Jurkat, Clone E6-1 (cell line): ENCODE measurements around the gene PDGFC.
"Not testable (repeated sequence)": the region's sequence is repeated elsewhere in the genome, so short reads cannot be mapped to it uniquely, and the experiment has no call there.

Experiments used
- DNase-seq: peaks from one replicate; pipeline ENCODE4 v3.0.0-alpha.2; 2011; ENCODE audit warnings: low read depth, low spot score
- H3K4me3 ChIP-seq: 2 replicates; pipeline ENCODE4 v1.5.1; 2011; ENCODE audit warnings: mild to moderate bottlenecking, low read length, control low read depth, moderate library complexity

PDGFC gene

DNA sequence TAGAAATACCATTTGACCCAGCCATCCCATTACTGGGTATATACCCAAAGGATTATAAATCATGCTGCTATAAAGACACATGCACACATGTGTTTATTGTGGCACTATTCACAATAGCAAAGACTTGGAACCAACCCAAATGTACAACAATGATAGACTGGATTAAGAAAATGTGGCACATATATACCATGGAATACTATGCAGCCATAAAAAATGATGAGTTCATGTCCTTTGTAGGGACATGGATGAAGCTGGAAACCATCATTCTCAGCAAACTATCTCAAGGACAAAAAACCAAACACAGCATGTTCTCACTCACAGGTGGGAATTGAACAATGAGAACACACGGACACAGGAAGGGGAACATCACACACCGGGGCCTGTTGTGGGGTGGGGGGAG, 39.2 kb downstream of the PDGFC start:
- not testable (repeated sequence) for H3K4me3 ChIP-seq, DNase-seq

DNA sequence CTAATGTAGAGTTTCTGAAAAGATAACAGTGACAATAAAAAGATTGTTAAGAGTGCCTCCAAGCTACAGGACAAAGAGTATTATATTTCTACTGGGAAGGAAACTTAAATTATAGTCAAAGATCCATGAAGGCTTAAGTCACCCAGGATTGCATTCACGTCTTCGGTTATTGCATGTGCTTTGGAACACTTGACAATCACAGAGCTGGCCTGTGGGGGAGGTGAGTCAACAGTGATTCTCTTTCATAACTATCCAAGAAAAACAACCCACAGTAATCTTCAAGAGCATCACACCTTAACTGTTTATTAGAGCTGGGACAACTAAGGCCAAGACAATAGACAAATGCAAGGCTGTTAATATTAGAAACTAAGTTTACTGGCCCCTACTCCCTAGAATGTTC, 40.3 kb downstream of the PDGFC start:
- no peak overlapping the region for H3K4me3 ChIP-seq
- DNase-seq, result no peak

DNA sequence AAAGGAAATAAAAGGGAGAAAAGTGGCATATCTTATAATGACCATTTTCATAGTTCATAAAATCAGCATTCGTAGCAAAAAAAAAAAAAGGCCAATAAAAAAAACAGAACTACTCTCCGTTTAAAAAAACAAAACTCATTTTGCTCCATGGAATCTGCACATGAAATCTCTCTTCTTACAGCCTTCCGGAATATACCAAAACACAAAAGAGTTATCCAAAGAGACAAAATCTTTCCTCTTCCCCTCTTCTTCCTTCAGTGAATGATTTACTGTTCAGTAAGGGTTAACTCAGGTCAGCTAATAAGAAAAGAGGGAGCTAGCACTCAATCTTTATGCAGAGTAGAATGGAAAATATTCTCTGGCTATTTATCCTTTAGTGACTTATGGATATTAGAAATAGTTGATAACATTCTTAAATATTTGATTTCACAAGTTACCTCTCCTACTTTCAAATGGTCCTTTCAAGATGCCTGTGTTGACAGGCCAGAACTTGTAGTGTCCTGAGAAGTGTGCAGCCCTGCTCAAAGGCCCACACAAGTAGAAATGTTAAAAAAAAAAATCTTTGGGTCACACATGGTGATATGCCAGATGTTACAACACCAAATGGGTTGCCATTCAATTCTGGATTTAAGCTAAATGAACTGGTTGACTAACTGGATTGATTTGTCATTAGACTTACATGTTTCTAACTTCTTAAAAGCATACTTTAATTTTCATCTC, 42.1 kb downstream of the PDGFC start:
- DNase-seq, result no peak
- no peak overlapping the region for H3K4me3 ChIP-seq

DNA sequence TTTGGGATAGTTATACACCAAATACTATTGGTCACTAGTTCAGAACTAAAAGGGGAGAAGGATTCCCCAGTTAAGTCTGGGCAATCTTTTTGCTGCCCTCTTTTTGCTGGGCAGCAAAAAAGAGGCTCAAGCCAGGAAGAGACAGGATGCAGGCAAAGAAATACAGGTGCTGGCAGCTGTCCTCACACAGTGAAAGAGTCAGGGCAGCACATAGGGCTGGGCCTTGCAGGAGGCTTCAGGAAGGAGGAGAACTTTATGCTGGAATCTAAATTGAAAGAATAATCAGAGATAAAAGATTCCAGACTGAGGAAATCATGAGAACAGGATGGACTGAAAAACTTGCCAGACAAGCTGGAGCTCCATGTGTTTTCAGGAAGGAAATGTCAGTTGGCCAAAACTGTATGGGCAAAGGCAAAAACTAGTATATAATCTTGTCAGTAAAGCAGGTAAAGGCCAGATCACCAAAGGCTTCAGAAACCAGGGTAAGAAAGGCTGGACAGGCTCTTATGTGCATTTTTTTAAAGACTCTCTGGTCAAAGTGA, 46.8 kb downstream of the PDGFC start:
- no peak for DNase-seq
- no peak overlapping the region for H3K4me3 ChIP-seq

DNA sequence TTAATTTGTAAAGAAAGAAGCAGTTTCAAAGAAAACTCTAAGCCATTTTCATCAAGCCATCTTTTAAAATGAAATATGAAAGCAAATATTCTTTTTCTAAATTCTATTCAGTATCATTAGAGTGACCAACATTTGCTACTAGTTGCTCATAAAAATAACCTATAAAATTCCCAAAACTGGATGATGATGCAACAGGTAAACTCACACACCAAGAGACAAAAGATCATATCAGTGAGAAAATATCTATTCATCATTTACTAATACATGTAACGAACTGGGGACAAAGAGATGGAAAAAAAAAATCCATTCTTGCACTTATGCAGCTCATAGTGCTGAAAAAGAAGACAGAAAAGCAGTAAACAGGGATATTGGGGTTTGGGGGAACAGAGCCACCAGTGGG, 48.1 kb downstream of the PDGFC start:
- no peak for DNase-seq
- no peak overlapping the region for H3K4me3 ChIP-seq

DNA sequence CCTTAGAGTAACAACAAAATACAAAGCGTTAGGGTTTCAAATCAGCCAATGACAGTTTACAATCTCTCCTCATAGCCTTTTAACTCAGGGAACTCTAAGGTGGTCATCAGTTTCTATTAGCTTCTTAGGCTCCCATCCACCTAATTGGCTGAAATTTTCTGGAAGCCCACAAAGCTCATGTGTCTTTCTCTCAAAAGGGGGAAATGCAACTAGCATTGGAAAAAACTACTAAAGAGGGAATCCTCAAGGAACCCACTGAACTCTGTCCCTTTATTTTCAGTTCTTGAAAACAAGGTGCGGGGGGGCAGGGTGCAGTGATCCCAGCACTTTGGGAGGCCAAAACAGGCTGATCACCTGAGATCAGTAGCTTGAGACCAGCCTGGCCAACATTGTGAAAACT, 56.4 kb downstream of the PDGFC start:
- no peak overlapping the region for H3K4me3 ChIP-seq
- no peak for DNase-seq

DNA sequence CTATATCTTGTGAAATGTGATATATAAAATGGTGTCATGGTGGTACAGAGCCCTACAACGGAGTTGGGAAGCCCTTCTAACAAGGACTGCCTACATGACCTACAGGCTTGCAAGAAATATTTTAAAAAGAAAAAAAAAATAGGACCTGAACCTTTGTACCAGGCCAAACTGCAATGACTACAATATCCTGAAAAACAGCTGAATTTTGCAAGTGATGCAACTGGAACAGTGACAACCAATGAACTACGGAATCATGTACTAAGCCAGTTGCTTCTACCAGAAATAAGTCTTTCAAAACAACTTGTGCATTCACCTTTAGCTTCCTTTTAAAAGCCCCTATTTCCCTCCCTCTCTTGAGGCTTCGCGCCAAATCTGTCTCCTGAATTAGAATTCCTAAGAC, 58.4 kb downstream of the PDGFC start:
- H3K4me3 ChIP-seq, result no peak overlapping the region
- DNase-seq, result no peak

DNA sequence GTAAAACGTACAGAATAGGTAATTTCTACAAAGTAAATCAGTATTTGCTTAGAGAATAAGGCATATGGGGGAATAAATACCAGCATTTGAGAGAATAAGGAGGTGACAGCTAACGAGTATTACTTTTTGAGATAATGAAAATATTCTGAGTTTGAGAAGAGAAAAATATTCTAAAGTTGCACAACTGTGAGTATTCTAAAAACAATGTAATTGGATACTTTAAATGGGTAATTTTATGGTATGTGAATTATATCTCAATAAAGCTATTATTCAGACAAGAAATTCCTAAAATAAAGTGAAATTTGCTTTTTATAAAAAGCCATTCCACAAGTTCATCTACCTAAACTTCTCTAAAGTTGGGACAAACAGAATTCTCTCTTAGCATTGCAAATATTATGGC, 62.6 kb downstream of the PDGFC start:
- no peak overlapping the region for H3K4me3 ChIP-seq
- DNase-seq, result no peak

DNA sequence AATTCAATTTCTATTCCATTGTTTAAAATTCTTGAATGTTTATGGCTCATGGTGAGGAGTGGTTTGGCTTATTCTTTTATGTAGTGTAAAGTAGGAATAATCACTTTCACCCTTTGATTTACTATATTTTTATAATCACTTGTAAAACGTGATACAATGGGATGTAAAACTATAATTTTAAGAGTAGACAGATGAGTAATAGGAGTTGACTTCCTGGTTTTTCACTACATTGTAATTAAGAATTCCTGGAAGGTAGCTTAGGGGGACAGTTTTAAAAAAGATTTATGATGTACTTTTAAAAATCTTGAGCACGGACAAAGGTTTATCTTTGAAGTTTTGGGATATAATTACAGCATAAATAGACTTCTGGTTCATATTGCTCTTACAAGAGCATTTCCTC, 65.3 kb downstream of the PDGFC start:
- H3K4me3 ChIP-seq, result no peak overlapping the region
- DNase-seq, result no peak

DNA sequence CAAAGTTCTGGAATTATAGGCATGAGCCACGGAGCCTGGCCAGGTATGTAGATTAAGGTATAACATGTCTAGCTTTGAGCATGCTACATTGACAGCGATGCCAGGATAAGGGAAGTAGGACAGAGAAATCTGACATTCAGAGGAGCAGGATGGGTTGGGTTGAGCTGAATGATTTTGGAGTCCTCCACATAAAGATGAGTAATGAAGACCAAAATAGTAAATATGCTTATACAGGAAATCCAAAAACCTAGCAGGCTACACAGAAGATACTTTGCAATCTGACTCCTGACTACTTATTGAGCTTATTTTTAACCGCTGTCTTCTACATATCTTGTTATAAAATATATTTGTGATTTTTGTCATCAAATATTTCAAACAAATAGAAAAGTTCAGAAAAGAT, 69.7 kb downstream of the PDGFC start:
- no peak overlapping the region for H3K4me3 ChIP-seq
- DNase-seq, result no peak

DNA sequence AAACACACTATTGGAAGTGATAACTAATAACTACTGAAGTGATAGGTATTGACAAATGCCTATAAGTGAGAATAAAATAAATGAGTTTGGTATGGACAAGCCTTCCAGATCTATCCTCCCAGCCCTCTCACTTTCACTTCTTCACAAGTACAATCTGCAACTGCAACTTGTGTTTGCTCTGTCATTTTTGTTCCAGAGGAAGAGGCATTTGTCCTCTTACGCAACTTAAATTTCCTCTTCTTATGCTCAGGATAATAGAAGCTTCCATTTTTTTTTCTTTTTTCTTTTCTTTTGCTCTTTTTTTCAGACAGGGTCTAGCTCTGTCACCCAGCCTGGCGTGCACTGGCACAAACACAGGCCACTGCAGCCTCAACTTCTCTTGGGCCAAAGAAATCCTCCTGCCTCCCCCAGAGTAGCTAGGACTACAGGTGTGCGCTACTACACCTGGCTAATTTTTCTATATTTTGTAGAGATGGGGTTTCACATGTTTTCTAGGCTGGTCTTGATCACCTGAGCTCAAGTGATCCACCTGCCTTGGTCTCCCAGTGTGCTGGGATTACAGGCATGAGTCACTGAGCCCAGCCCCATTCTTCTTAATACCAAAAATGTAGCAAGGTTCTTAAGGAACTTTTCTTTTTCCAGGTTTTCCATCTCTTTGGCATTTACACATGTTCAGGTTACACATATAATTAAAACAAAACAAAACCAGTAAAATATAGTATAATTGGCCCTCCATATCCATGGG, 73.1 kb downstream of the PDGFC start:
- no peak for DNase-seq
- H3K4me3 ChIP-seq, result no peak overlapping the region

DNA sequence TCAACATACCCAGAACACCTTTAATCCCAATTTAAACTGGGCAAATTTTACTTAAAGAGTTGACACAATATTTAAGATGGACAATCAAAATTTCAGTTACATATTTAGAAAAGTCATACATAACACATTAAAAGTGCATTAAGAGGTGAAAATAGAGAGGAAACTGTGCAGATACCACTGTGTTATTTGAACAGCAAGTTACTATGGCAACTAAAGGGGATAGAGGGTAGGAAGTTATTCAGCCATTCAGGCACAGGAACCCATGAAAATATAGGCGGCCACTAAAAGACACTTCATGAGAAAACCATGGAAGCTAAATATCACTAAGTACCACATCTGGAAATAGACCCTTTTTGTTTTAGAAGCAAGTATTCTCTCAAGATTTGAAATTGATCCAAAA, 75.1 kb downstream of the PDGFC start:
- no peak for DNase-seq
- no peak overlapping the region for H3K4me3 ChIP-seq

DNA sequence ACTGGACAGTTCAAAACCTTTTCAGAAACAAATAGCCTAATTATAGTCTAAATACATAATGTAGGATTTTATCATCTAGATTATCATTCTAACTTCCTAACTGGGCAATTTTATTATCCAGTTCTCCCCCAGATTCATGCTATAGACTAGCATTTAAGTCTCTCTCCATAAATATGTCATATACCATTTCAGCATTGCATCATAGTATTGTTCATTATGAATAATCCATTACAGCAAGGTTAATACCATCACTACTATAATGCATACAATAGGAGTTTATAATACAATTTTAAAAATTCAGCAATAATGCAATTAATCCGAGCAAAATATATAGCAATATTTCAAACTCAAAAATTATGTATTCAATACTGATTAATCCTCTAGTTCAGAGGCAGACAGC, 77.4 kb downstream of the PDGFC start:
- DNase-seq, result no peak
- H3K4me3 ChIP-seq, result no peak overlapping the region

DNA sequence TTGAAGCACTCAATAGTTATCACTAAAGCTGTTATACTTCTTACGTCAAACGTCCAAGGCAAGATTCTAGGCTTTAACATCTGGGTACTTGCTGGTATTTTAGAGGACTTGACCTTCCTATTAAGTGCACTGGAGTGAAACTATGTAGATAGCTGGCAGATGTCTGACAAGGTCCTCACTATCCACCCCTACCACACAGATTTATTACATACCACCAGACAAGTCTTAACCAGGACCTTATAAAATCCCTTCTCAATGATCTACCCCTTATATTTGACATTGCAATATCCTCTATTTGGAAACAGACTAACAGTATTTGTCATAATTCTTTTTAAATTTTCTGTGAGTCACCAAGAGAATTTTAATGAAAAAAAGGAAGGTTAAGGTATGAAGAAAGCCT, 78.8 kb downstream of the PDGFC start:
- no peak for DNase-seq
- H3K4me3 ChIP-seq, result no peak overlapping the region

DNA sequence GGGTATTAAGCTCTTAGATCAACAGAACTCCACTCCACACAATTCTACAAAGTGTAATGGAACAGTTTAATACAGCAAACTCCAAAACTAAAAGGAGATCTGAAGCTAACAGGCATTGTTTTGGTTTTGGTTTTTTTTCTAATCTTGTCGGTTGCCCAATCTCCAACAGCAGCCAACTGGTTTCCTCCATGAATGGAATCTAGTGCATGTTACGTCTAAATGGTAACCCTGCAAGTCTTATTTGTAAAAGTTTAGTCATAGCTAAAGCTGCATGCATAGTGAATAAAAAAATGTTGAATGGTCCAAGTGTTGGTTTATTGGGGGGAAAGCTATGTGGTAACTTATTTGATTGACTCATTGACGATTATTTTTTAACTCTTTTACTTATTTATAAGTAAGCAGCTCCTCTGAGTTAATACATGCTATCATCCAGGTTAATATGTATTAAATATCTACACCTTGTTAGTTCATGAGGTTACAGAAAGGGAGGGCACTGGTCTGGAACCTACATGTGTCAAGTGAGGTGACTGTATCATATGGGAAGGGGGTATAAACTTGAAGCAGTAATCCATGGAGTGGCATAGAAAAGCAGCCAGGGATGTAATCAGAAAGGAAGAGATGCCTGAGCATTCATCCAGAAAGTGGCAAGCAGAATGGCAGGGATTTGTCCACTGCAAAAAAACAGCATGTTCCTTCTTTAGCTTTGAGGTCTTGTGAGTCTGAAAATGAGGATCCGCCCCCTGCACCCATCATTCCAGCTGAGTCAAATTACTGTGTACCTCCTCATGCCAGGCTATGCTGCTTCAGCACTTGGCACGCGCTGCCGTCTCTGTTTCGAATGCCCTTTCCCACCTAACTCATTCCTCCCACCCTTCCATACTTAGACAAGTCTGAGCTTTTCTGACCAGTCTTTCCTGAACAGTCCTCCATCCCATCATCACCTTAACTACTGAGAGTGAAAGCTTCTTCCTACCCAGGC, 81.7 kb downstream of the PDGFC start:
- DNase-seq, result no peak
- H3K4me3 ChIP-seq, result no peak overlapping the region

DNA sequence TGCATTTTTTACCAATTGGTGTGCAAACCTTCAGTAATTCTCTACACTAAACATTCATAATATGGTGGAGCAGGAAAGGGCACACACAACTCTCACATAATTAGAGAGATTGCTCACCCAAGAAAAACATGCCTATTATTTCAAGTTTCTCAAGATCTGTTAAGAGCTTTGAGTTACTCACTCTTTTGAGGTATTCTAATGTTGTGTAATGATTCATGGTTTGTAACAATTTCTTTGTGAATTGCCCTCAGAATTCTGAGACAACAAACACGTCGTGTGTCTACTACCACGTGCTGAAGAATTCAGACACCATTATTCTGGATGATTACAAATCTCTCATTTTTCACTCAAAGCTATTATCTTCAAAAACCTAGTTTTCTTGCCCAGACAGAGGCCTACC, 82.8 kb downstream of the PDGFC start:
- no peak overlapping the region for H3K4me3 ChIP-seq
- DNase-seq, result no peak

DNA sequence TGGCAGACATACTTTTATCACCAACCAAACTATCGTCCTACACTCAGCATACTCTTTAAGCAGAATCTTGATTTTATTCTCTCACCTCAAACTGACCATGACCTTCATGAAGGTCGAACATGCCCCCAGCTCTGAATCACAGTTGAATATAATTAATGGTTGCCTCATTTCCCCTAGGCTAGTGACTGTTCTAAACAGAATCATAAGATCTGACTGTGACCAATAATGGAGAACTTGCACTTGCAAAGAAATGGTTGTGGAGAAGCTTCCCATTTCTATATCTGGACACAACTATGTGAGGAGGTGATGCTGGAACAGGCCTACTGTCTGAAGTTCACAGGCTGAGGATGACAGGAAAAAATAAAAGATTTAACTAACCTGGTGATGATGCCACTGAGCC, 85.1 kb downstream of the PDGFC start:
- DNase-seq, result no peak
- no peak overlapping the region for H3K4me3 ChIP-seq

DNA sequence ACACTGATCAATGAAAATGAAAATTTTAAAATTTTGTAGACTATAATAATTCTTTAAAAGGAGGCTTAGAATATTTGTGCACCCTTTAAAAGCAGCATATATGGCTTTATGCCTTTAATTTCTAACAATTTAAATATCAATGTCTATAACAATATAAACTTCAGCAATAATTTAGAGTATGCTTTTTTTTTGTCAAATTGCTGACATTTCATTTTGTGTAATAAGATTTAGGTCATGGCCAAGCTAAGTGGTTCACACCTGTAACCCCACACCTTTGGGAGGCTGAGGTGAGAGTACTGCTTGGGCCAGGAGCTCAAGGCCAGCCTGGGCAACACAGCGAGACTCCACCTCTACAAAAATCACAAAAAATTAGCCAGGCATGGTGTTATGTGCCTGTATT, 86.2 kb downstream of the PDGFC start:
- DNase-seq, result no peak
- H3K4me3 ChIP-seq, result no peak overlapping the region

DNA sequence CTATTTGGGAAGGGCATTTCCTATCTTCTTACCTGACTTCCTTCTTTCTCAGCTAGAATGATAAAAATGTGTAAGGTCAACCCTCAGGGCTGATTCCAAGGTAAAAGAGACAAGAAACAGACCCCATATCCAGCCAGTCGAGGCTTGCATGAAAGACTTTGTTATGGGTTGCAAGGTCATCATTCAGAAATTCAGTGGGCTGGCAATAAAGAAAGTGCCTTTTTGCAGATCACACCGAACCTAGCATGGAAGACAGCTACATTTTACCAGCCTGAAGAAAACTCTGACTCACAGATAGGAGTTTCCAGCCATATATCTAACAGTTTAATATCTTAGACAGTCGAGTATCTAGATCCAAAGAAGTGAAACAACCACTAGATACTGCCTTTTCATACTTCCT, 87.4 kb downstream of the PDGFC start:
- H3K4me3 ChIP-seq, result no peak overlapping the region

DNA sequence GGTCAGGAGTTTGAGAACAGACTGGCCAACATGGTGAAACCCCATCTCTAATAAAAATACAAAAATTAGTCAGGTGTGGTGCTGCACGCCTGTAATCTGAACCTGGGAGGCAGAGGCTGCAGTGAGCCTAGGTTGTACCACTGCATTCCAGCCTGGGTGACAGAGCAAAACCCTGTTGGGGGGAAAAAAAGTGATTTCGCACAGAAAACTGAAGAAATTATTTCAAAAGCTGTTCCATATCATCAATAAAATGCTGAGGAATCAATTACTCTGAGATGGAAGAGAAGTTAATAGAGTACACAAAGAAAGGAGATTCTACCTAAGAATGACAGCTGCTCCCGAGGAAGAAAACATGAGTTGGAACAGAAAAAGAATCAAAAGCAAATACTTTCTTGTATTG, 95.9 kb downstream of the PDGFC start:
- no peak overlapping the region for H3K4me3 ChIP-seq
- DNase-seq, result no peak

More for the DNA sequence above, 87.4 kb downstream of the PDGFC start:
- DNase-seq, result no peak
